OCI-LY1 (cell line): ENCODE measurements around the gene CHRNA4.

Source experiments
- EZH2 ChIP-seq: fragments of 200-600 bp; sonication (generic), shearing (Covaris generic); IDR thresholded peaks from 2 replicates; pipeline ENCODE4 v1.8.0; 2017; ENCODE audit warnings: borderline replicate concordance, mixed run types, mild to moderate bottlenecking, antibody characterized with exemption, low read length, moderate library complexity, mixed read lengths
- TF ChIP-seq, protein P1 (sequence below): fragments of 200-600 bp; sonication (generic), shearing (Covaris generic); IDR thresholded peaks from 2 replicates; pipeline ENCODE4 v1.5.1; 2017; ENCODE audit warnings: mild to moderate bottlenecking, antibody characterized with exemption, low read length, moderate library complexity, mixed read lengths

DNA sequence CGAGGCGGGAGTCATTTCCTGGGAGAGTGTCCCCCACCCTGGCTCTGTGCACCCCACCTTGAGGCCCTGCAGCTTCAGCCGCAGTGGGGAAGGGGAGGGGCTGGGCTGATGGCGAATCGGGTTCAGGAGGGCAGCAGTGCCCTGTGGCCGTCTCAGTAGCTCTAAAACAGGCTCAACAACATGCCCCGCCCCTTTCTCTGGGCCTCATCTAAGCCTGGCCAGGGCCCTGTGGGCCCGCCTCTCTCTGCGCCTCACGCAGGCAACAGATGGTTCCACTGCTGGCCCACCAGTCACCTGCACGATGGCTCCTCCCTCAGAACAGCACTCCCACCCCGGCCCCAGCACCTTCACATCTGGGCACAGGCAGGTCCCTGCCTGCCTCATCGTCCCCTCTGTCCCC, 30.2 kb downstream of the CHRNA4 start:
- TF ChIP-seq, protein P1, sequence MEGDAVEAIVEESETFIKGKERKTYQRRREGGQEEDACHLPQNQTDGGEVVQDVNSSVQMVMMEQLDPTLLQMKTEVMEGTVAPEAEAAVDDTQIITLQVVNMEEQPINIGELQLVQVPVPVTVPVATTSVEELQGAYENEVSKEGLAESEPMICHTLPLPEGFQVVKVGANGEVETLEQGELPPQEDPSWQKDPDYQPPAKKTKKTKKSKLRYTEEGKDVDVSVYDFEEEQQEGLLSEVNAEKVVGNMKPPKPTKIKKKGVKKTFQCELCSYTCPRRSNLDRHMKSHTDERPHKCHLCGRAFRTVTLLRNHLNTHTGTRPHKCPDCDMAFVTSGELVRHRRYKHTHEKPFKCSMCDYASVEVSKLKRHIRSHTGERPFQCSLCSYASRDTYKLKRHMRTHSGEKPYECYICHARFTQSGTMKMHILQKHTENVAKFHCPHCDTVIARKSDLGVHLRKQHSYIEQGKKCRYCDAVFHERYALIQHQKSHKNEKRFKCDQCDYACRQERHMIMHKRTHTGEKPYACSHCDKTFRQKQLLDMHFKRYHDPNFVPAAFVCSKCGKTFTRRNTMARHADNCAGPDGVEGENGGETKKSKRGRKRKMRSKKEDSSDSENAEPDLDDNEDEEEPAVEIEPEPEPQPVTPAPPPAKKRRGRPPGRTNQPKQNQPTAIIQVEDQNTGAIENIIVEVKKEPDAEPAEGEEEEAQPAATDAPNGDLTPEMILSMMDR, result no peak
- TF ChIP-seq EZH2, result no peak
